Activated naive CD4-positive, alpha-beta T cell treated with anti-CD3 and anti-CD28 coated beads, Interleukin-2, amount 10 ng/mL, durations not matched to agents 7 days and 5 days (primary cell): ENCODE measurements around the gene APBB3.
"Not testable (repeated sequence)": the region's sequence is repeated elsewhere in the genome, so short reads cannot be mapped to it uniquely, and the experiment has no call there.

Experiments used
- CTCF ChIA-PET: fragments of 350-600 bp; sonication (Branson Sonifier 250); formaldehyde crosslinking; loops from one replicate; lab custom pipeline; 2021; ENCODE audit warnings: antibody characterized with exemption; lab: Charles Lee
- DNase-seq: peaks from one replicate; pipeline ENCODE4 v3.0.0-alpha.2; 2020
- H3K27ac Mint-ChIP-seq: one replicate; pipeline ENCODE4 v1.8.0; 2021; ENCODE audit warnings: mild to moderate bottlenecking, moderate library complexity, mixed read lengths
- H3K27me3 Mint-ChIP-seq: one replicate; pipeline ENCODE4 v1.8.0; 2021; ENCODE audit warnings: mild to moderate bottlenecking, mixed read lengths
- H3K36me3 Mint-ChIP-seq: one replicate; pipeline ENCODE4 v1.8.0; 2021; ENCODE audit warnings: mixed read lengths
- H3K4me1 Mint-ChIP-seq: one replicate; pipeline ENCODE4 v1.8.0; 2021; ENCODE audit warnings: mixed read lengths
- H3K4me3 Mint-ChIP-seq: one replicate; pipeline ENCODE4 v1.8.0; 2021; ENCODE audit warnings: mild to moderate bottlenecking, moderate library complexity, mixed read lengths
- H3K9me3 Mint-ChIP-seq: one replicate; pipeline ENCODE4 v1.8.0; 2021; ENCODE audit warnings: mixed read lengths

APBB3 gene

GRCh38 chr5:140564196-140565023 is at the start of gene APBB3, which contains the start of gene SLC35A4:
TSS of gene APBB3 (minus strand) at chr5:140564598. CDS start at chr5:140564245, 353 bp downstream.
TSS of gene SLC35A4 (plus strand) at chr5:140564828. CDS start at chr5:140567170, 2,342 bp downstream.
- no peaks in the 10 kb centered on the region for H3K27me3 Mint-ChIP-seq
- CTCF ChIA-PET = interaction anchor here (1.1 kb wide), 1 partner anchor 154 kb away, joined by 3 read pairs; no protein-coding TSS in a partner anchor
- H3K4me1 Mint-ChIP-seq = peaks cover 59% of the 10 kb centered on the region
- peak within 1 kb of the TSS; percentile 87 for H3K4me3 Mint-ChIP-seq
- peaks cover 34% of the 10 kb centered on the region for H3K36me3 Mint-ChIP-seq
- peak within 1 kb of the TSS; percentile 95 for H3K27ac Mint-ChIP-seq
- H3K9me3 Mint-ChIP-seq = no peaks in the 10 kb centered on the region
- peak; percentile 98 for DNase-seq

GRCh38 chr5:140611020-140611521 is 46.7 kb upstream of the APBB3 start:
- Mint-ChIP-seq H3K9me3 (no peaks in the 10 kb centered on the region), H3K36me3 (no peaks in the 10 kb centered on the region), H3K27ac (no peak overlapping the region), H3K4me1 (peaks cover 27% of the 10 kb centered on the region), H3K27me3 (peaks cover 10% of the 10 kb centered on the region), H3K4me3 (no peak overlapping the region)
- no peak for DNase-seq
- CTCF ChIA-PET = no interaction called here

- Mint-ChIP-seq H3K27me3 (peaks cover 13% of the 10 kb centered on the region), H3K9me3 (no peaks in the 10 kb centered on the region), H3K4me3 (no peak overlapping the region), H3K27ac (no peak overlapping the region), H3K4me1 (peaks cover 27% of the 10 kb centered on the region), H3K36me3 (no peaks in the 10 kb centered on the region)
- no peak for DNase-seq
- CTCF ChIA-PET = no interaction called here
These were observed 44.7 kb upstream of the APBB3 start for GRCh38 chr5:140609126-140609525.

- CTCF ChIA-PET = no interaction called here
- H3K9me3 Mint-ChIP-seq = no peaks in the 10 kb centered on the region
- H3K36me3 Mint-ChIP-seq = no peaks in the 10 kb centered on the region
- peaks cover 27% of the 10 kb centered on the region for H3K4me1 Mint-ChIP-seq
- peaks cover 13% of the 10 kb centered on the region for H3K27me3 Mint-ChIP-seq
- H3K27ac Mint-ChIP-seq = no peak overlapping the region
- no peak for DNase-seq
- no peak overlapping the region for H3K4me3 Mint-ChIP-seq
These were observed 44.3 kb upstream of the APBB3 start for GRCh38 chr5:140608722-140609121.

- H3K4me1 Mint-ChIP-seq = peaks cover 21% of the 10 kb centered on the region
- CTCF ChIA-PET = no interaction called here
- H3K36me3 Mint-ChIP-seq = no peaks in the 10 kb centered on the region
- no peak for DNase-seq
- no peaks in the 10 kb centered on the region for H3K9me3 Mint-ChIP-seq
- H3K27me3 Mint-ChIP-seq = peaks cover 16% of the 10 kb centered on the region
- no peak overlapping the region for H3K4me3 Mint-ChIP-seq
- no peak overlapping the region for H3K27ac Mint-ChIP-seq
These were observed 42.6 kb upstream of the APBB3 start for GRCh38 chr5:140607031-140607430.

- CTCF ChIA-PET = no interaction called here
- Mint-ChIP-seq H3K9me3 (no peaks in the 10 kb centered on the region), H3K27me3 (peaks cover 16% of the 10 kb centered on the region), H3K27ac (no peak overlapping the region), H3K4me1 (peaks cover 11% of the 10 kb centered on the region), H3K4me3 (no peak overlapping the region), H3K36me3 (no peaks in the 10 kb centered on the region)
- no peak for DNase-seq
These were observed 41.5 kb upstream of the APBB3 start for GRCh38 chr5:140605879-140606278.

- Mint-ChIP-seq H3K4me1 (peaks cover under 1% of the 10 kb centered on the region), H3K9me3 (no peaks in the 10 kb centered on the region), H3K27ac (no peak overlapping the region), H3K4me3 (no peak overlapping the region), H3K36me3 (no peaks in the 10 kb centered on the region), H3K27me3 (peaks cover 11% of the 10 kb centered on the region)
- no peak for DNase-seq
- CTCF ChIA-PET = no interaction called here
These were observed 39.3 kb upstream of the APBB3 start for GRCh38 chr5:140603734-140604133.

GRCh38 chr5:140603446-140603698 is 39.0 kb upstream of the APBB3 start:
- H3K4me3 Mint-ChIP-seq, H3K36me3 Mint-ChIP-seq, H3K9me3 Mint-ChIP-seq, H3K27ac Mint-ChIP-seq, H3K4me1 Mint-ChIP-seq, DNase-seq, CTCF ChIA-PET: not testable (repeated sequence)
- H3K27me3 Mint-ChIP-seq = peaks cover 13% of the 10 kb centered on the region

GRCh38 chr5:140602147-140602546 is 37.7 kb upstream of the APBB3 start:
- no peaks in the 10 kb centered on the region for H3K36me3 Mint-ChIP-seq
- no peak overlapping the region for H3K27ac Mint-ChIP-seq
- no peaks in the 10 kb centered on the region for H3K4me1 Mint-ChIP-seq
- no peak for DNase-seq
- H3K27me3 Mint-ChIP-seq = peaks cover 13% of the 10 kb centered on the region
- H3K4me3 Mint-ChIP-seq = no peak overlapping the region
- CTCF ChIA-PET = no interaction called here
- H3K9me3 Mint-ChIP-seq = no peaks in the 10 kb centered on the region

GRCh38 chr5:140600096-140600495 is 35.7 kb upstream of the APBB3 start:
- H3K4me3 Mint-ChIP-seq = no peak overlapping the region
- H3K27me3 Mint-ChIP-seq = peaks cover 13% of the 10 kb centered on the region
- no peaks in the 10 kb centered on the region for H3K9me3 Mint-ChIP-seq
- no peaks in the 10 kb centered on the region for H3K4me1 Mint-ChIP-seq
- DNase-seq = no peak
- H3K36me3 Mint-ChIP-seq = no peaks in the 10 kb centered on the region
- H3K27ac Mint-ChIP-seq = no peak overlapping the region
- CTCF ChIA-PET = no interaction called here

GRCh38 chr5:140598836-140599235 is 34.4 kb upstream of the APBB3 start:
- H3K36me3 Mint-ChIP-seq = no peaks in the 10 kb centered on the region
- CTCF ChIA-PET = no interaction called here

GRCh38 chr5:140596321-140596741 is 31.9 kb upstream of the APBB3 start:
- Mint-ChIP-seq H3K4me3 (no peak overlapping the region), H3K4me1 (no peaks in the 10 kb centered on the region), H3K36me3 (no peaks in the 10 kb centered on the region), H3K27ac (no peak overlapping the region), H3K9me3 (no peaks in the 10 kb centered on the region), H3K27me3 (peaks cover 17% of the 10 kb centered on the region)
- DNase-seq = no peak
- CTCF ChIA-PET = no interaction called here

More at GRCh38 chr5:140598836-140599235, 34.4 kb upstream of the APBB3 start:
- H3K9me3 Mint-ChIP-seq = no peaks in the 10 kb centered on the region
- peaks cover 13% of the 10 kb centered on the region for H3K27me3 Mint-ChIP-seq
- no peak overlapping the region for H3K27ac Mint-ChIP-seq
- H3K4me1 Mint-ChIP-seq = no peaks in the 10 kb centered on the region
- H3K4me3 Mint-ChIP-seq = no peak overlapping the region
- no peak for DNase-seq

- CTCF ChIA-PET = no interaction called here
- Mint-ChIP-seq H3K36me3 (no peaks in the 10 kb centered on the region), H3K27me3 (peaks cover 21% of the 10 kb centered on the region), H3K27ac (no peak overlapping the region), H3K4me3 (no peak overlapping the region), H3K9me3 (no peaks in the 10 kb centered on the region), H3K4me1 (no peaks in the 10 kb centered on the region)
- no peak for DNase-seq
These were observed 31.3 kb upstream of the APBB3 start for GRCh38 chr5:140595538-140596300.

GRCh38 chr5:140594169-140594568 is 29.8 kb upstream of the APBB3 start:
- Mint-ChIP-seq H3K36me3 (no peaks in the 10 kb centered on the region), H3K9me3 (no peaks in the 10 kb centered on the region), H3K27ac (no peak overlapping the region), H3K27me3 (peaks cover 21% of the 10 kb centered on the region), H3K4me3 (no peak overlapping the region), H3K4me1 (no peaks in the 10 kb centered on the region)
- CTCF ChIA-PET = no interaction called here
- DNase-seq = no peak
